HEK293 (cell line): Measurements from ENCODE around the gene RAB11B.
"Not testable (repeated sequence)": the region's sequence is repeated elsewhere in the genome, so short reads cannot be mapped to it uniquely, and the experiment has no call there.

Source experiments
- CTCF ChIP-seq: fragments of 450-650 bp; formaldehyde crosslinking; IDR thresholded peaks from 2 replicates; pipeline ENCODE4 v1.5.1; 2016; ENCODE audit warnings: missing biosample characterization, missing genetic modification characterization
- PATZ1 ChIP-seq: fragments of 450-650 bp; formaldehyde crosslinking; IDR thresholded peaks from 2 replicates; pipeline ENCODE4 v1.5.1; 2016; ENCODE audit warnings: missing biosample characterization, missing genetic modification characterization
- ZNF114 ChIP-seq: fragments of 450-650 bp; formaldehyde crosslinking; IDR thresholded peaks from 2 replicates; pipeline ENCODE4 v1.5.0; 2017; ENCODE audit warnings: missing biosample characterization, missing genetic modification characterization
- ZNF629 ChIP-seq: fragments of 450-650 bp; formaldehyde crosslinking; IDR thresholded peaks from 2 replicates; pipeline ENCODE4 v1.5.1; 2017; ENCODE audit warnings: missing biosample characterization, missing genetic modification characterization

GRCh38 chr19:8375766-8376165 lies 14.4 kb upstream of the RAB11B start:
- not testable (repeated sequence) for TF ChIP-seq ZNF114, PATZ1, CTCF, ZNF629 (tag by site-specific recombination)
